Progenitor cell of endocrine pancreas (in vitro differentiated cells): ENCODE measurements around the gene CDC42EP4. TPM values are rescaled to one million over a fixed set of nuclear protein-coding genes. Genes with fewer than 3 reads are reported as not detected.

Source experiments
- DNase-seq: peaks from one replicate; pipeline ENCODE4 v3.0.0; 2021; ENCODE audit warnings: low spot score; ENCODE audit not compliant: unreplicated experiment
- H3K27ac Mint-ChIP-seq: 2 replicates; pipeline ENCODE4 v1.8.0; 2021; ENCODE audit warnings: mild to moderate bottlenecking, moderate library complexity, mixed read lengths
- H3K27me3 Mint-ChIP-seq: 2 replicates; pipeline ENCODE4 v1.8.0; 2021; ENCODE audit warnings: mixed read lengths
- H3K36me3 Mint-ChIP-seq: 2 replicates; pipeline ENCODE4 v1.8.0; 2022; ENCODE audit warnings: mixed read lengths; ENCODE audit not compliant: insufficient read depth
- H3K4me1 Mint-ChIP-seq: 2 replicates; pipeline ENCODE4 v1.8.0; 2021; ENCODE audit warnings: low read depth, mixed read lengths
- H3K4me3 Mint-ChIP-seq: 2 replicates; pipeline ENCODE4 v1.8.0; 2021; ENCODE audit warnings: low read depth, mild to moderate bottlenecking, moderate library complexity, mixed read lengths
- H3K9me3 Mint-ChIP-seq: 2 replicates; pipeline ENCODE4 v1.8.0; 2021; ENCODE audit warnings: low read depth, mixed read lengths
- CTCF ChIP-seq: fragments of 200-600 bp; sonication (generic); IDR thresholded peaks from one replicate; pipeline ENCODE4 v1.5.0; 2021; ENCODE audit warnings: antibody characterized with exemption, mild to moderate bottlenecking; ENCODE audit not compliant: unreplicated experiment
- total RNA-seq: library from RNA; stranded (reverse); gene quantifications from 2 replicates; pipeline ENCODE4 v1.2.1, GENCODE V29; 2021

The CDC42EP4 gene
- total RNA-seq, 1 donor from 2014 or later = 77.9 TPM

DNA sequence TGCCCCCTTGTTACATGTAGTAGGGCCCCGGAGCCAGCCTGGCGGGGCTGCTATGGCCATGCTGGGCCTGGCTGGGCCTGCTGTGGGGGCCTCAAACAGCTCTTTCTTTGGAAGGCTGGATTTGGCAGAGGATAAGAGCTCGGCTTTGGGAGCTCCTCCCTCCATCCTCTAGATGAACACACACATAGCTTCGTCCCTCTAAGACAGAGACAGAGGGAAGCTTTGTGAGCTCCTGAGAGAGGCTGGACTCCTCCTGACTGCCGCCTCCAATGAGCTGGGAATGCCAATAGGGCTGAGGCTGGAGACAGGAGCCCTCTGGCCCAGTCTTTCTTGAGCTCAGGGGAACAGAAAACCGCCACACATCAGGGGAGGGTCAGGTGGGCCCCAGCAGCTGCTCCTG is 37.3 kb upstream of the CDC42EP4 start:
- H3K4me1 Mint-ChIP-seq = peaks cover 12% of the 10 kb centered on the region
- no peak overlapping the region for H3K27ac Mint-ChIP-seq
- no peaks in the 10 kb centered on the region for H3K9me3 Mint-ChIP-seq
- no peak overlapping the region for H3K4me3 Mint-ChIP-seq
- no peaks in the 10 kb centered on the region for H3K36me3 Mint-ChIP-seq
- peaks cover 3% of the 10 kb centered on the region for H3K27me3 Mint-ChIP-seq
- TF ChIP-seq CTCF = no peak
- no peak for DNase-seq

- Mint-ChIP-seq H3K4me3 (no peak overlapping the region), H3K9me3 (no peaks in the 10 kb centered on the region), H3K27ac (peak overlapping the region; percentile 13), H3K4me1 (peaks cover 15% of the 10 kb centered on the region), H3K27me3 (peaks cover 3% of the 10 kb centered on the region), H3K36me3 (no peaks in the 10 kb centered on the region)
- no peak for TF ChIP-seq CTCF
- no peak for DNase-seq
Measured at GRCh38 chr17:73348829-73349095, 37.0 kb upstream of the CDC42EP4 start.

GRCh38 chr17:73348018-73348828 is 36.4 kb upstream of the CDC42EP4 start:
- peaks cover 18% of the 10 kb centered on the region for H3K4me1 Mint-ChIP-seq
- no peak for DNase-seq
- no peak overlapping the region for H3K4me3 Mint-ChIP-seq
- TF ChIP-seq CTCF = peak; percentile 29
- H3K36me3 Mint-ChIP-seq = no peaks in the 10 kb centered on the region
- peaks cover 3% of the 10 kb centered on the region for H3K27me3 Mint-ChIP-seq
- no peaks in the 10 kb centered on the region for H3K9me3 Mint-ChIP-seq
- no peak overlapping the region for H3K27ac Mint-ChIP-seq

GRCh38 chr17:73347351-73347750 is 35.5 kb upstream of the CDC42EP4 start:
- Mint-ChIP-seq H3K27me3 (peaks cover 3% of the 10 kb centered on the region), H3K36me3 (no peaks in the 10 kb centered on the region), H3K9me3 (no peaks in the 10 kb centered on the region), H3K4me3 (no peak overlapping the region), H3K27ac (no peak overlapping the region), H3K4me1 (peaks cover 21% of the 10 kb centered on the region)
- TF ChIP-seq CTCF = no peak
- DNase-seq = no peak

- no peak for DNase-seq
- Mint-ChIP-seq H3K36me3 (no peaks in the 10 kb centered on the region), H3K4me1 (peaks cover 21% of the 10 kb centered on the region), H3K9me3 (no peaks in the 10 kb centered on the region), H3K27ac (no peak overlapping the region), H3K27me3 (peaks cover 3% of the 10 kb centered on the region), H3K4me3 (no peak overlapping the region)
- TF ChIP-seq CTCF = no peak
Measured at GRCh38 chr17:73346501-73347162, 34.8 kb upstream of the CDC42EP4 start.
